Measurements from ENCODE around the gene CCDC122.

The CCDC122 gene

DNA sequence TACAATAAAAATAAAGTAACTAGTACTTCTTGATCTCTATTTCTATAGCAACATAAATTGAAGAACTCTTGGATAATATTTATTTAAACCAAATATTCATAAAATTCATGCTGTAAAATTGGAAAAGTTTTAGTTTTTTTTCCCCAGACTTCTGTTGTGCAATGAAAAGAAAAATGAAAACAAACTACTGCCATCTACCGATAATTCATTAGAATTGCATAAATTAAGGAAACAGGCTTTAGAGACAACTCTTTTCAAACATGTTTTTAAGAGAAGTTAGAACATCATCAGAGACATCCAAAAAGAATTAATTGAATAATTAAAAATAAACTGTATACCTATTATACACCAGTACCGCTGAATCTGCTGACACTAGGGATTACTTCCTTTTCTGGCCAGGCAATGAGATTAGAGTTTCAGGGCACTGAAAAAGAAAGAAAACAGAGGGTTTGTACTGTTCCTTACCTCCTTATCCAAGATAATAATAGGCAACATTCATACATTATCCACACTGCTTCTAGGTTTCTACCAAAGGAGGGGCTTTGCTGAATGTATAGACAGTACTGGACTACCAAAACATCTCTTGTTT is 4.9 kb downstream of the CCDC122 start:
- no peak overlapping the region for H3K9ac ChIP-seq (ENCODE audit: low read depth, low read length)

DNA sequence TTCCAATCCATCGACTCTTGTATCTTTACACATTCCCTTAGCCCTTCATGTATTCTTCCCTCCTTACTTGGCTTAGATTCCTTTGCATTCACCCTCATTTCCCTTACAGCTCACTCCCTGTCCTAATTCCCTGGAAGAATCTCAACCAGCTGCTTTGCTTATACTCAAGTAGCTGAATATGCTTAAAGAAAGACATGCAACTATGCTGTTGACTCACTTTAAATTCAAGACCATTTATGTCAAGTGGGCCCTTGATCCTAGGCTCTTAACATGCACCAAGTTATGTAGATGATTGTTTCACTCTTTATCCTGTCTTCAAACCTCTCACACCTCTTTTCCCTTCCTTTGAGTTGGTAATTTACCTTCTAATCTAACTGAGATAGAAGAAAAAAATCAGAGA is 7.4 kb downstream of the CCDC122 start:
- H3K27me3 ChIP-seq (ENCODE audit: insufficient read depth, low read length), result no peaks in the 10 kb centered on the region
- H3K4me1 ChIP-seq (ENCODE audit: insufficient read depth, low read length), result peaks cover 6% of the 10 kb centered on the region; the same call in 1 of the 2 replicates
- H3K9ac ChIP-seq (ENCODE audit: low read depth, low read length), result no peak overlapping the region
- no peak overlapping the region for H3K4me3 ChIP-seq (ENCODE audit: low read length)
- no peaks in the 10 kb centered on the region for H3K9me3 ChIP-seq (ENCODE audit: insufficient read depth, low read depth, low read length)
- peaks cover 16% of the 10 kb centered on the region; the same call in 1 of the 2 replicates for H3K36me3 ChIP-seq (ENCODE audit: insufficient read depth, low read depth, low read length)
- no peak overlapping the region for H3K27ac ChIP-seq (ENCODE audit: low read length)

More for the DNA sequence above, 4.9 kb downstream of the CCDC122 start:
- H3K27me3 ChIP-seq (ENCODE audit: insufficient read depth, low read length), result no peaks in the 10 kb centered on the region; the same call in 1 of the 2 replicates
- H3K36me3 ChIP-seq (ENCODE audit: insufficient read depth, low read depth, low read length), result peaks cover 7% of the 10 kb centered on the region; the same call in 1 of the 2 replicates
- H3K27ac ChIP-seq (ENCODE audit: low read length), result no peak overlapping the region
- H3K9me3 ChIP-seq (ENCODE audit: insufficient read depth, low read depth, low read length), result no peaks in the 10 kb centered on the region
- H3K4me1 ChIP-seq (ENCODE audit: insufficient read depth, low read length), result peaks cover 18% of the 10 kb centered on the region; the same call in 1 of the 2 replicates
- H3K4me3 ChIP-seq (ENCODE audit: low read length), result no peak overlapping the region

DNA sequence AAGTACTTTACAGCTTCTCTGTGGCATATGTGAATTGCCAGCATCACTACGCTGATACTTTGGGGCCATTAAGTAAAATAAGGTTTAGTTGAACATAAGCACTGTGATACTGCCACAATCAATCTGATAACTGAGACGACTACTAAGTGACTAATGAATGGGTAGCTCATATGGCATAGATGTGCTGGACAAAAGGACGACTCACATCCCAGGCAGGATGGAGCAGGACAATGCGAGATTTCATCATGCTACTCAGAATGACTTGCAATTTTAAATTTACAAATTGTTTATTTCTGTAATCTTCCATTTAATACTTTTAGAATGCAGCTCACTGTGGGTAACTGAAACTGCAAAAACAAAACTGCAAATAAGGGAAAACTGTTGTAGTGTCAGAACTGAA is 13.6 kb downstream of the CCDC122 start:
- H3K4me1 ChIP-seq (ENCODE audit: insufficient read depth, low read length), result no peaks in the 10 kb centered on the region
- H3K9me3 ChIP-seq (ENCODE audit: insufficient read depth, low read depth, low read length), result peaks cover 4% of the 10 kb centered on the region; the same call in 1 of the 2 replicates
- H3K27ac ChIP-seq (ENCODE audit: low read length), result no peak overlapping the region
- H3K9ac ChIP-seq (ENCODE audit: low read depth, low read length), result no peak overlapping the region
- peaks cover 16% of the 10 kb centered on the region; the same call in 1 of the 2 replicates for H3K36me3 ChIP-seq (ENCODE audit: insufficient read depth, low read depth, low read length)
- H3K27me3 ChIP-seq (ENCODE audit: insufficient read depth, low read length), result no peaks in the 10 kb centered on the region
- no peak overlapping the region for H3K4me3 ChIP-seq (ENCODE audit: low read length)

DNA sequence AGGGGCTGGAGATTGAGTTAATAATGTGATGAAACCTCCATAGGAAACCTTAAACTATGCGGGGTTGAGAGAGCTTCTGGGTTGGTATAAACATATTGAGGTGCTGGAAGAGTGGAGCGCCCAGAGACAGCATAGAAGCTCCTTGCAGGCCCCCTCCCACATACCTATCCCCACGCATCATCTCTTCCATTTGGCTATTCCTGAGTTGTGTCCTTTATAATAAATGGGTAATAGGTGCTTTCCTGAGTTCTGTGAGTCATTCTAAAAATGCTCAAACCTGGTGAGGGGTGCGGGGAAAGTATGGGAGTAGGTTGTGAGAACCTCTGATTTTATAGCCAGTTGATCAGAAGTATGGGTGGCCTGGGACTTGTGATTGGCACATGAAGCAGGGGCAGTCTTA is 14.6 kb downstream of the CCDC122 start:
- H3K9me3 ChIP-seq (ENCODE audit: insufficient read depth, low read depth, low read length), result peaks cover 4% of the 10 kb centered on the region; the same call in 1 of the 2 replicates
- no peak overlapping the region for H3K27ac ChIP-seq (ENCODE audit: low read length)
- H3K9ac ChIP-seq (ENCODE audit: low read depth, low read length), result no peak overlapping the region
- no peaks in the 10 kb centered on the region for H3K27me3 ChIP-seq (ENCODE audit: insufficient read depth, low read length)
- H3K4me1 ChIP-seq (ENCODE audit: insufficient read depth, low read length), result no peaks in the 10 kb centered on the region
- H3K36me3 ChIP-seq (ENCODE audit: insufficient read depth, low read depth, low read length), result peaks cover 12% of the 10 kb centered on the region; the same call in 1 of the 2 replicates
- no peak overlapping the region for H3K4me3 ChIP-seq (ENCODE audit: low read length)

DNA sequence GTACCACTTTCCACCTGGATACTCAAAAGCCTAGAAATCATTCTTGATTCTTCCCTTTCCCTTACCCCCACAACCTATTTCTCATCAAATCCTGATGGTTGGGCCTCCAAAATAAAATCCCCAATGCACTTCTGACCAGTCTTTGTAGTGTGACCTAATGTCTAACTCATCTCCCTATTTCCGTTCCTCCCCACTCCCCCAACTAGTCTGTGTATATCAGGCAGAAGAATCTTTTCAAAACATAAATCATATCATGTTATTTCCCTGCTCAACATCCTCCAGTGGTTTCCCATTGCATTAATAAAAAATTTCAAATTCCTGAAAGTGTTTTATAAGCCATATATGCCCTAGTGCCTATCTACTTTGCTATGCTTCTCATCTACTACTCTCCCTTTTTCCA is 17.7 kb downstream of the CCDC122 start:
- peaks cover 4% of the 10 kb centered on the region; the same call in 1 of the 2 replicates for H3K9me3 ChIP-seq (ENCODE audit: insufficient read depth, low read depth, low read length)
- no peak overlapping the region for H3K9ac ChIP-seq (ENCODE audit: low read depth, low read length)
- no peaks in the 10 kb centered on the region for H3K27me3 ChIP-seq (ENCODE audit: insufficient read depth, low read length)
- no peak overlapping the region for H3K4me3 ChIP-seq (ENCODE audit: low read length)
- H3K4me1 ChIP-seq (ENCODE audit: insufficient read depth, low read length), result no peaks in the 10 kb centered on the region
- no peak overlapping the region for H3K27ac ChIP-seq (ENCODE audit: low read length)
- no peaks in the 10 kb centered on the region for H3K36me3 ChIP-seq (ENCODE audit: insufficient read depth, low read depth, low read length)

DNA sequence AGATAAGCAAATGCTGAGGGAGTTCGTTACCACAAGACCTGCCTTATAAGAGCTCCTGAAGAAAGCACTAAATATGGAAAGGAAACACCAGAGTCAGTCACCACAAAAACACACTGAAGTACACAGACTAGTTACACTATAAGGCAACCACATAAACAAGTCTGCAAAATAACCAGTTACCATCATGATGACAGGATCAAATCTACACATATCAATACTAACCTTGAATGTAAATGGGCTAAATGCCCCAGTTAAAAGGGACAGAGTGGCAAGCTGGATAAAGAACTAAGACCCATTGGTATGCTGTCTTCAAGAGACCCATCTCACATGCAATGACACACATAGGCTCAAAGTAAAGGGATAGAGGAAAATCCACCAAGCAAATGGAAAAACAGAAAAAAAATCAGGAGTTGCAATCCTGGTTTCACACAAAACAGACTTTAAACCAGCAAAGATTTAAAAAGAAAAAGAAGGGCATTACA is 26.6 kb downstream of the CCDC122 start:
- Histone ChIP-seq H3K27ac (ENCODE audit: low read length) (no peak overlapping the region), H3K9me3 (ENCODE audit: insufficient read depth, low read depth, low read length) (peaks cover 17% of the 10 kb centered on the region), H3K4me3 (ENCODE audit: low read length) (no peak overlapping the region), H3K9ac (ENCODE audit: low read depth, low read length) (no peak overlapping the region), H3K27me3 (ENCODE audit: insufficient read depth, low read length) (no peaks in the 10 kb centered on the region), H3K4me1 (ENCODE audit: insufficient read depth, low read length) (no peaks in the 10 kb centered on the region), H3K36me3 (ENCODE audit: insufficient read depth, low read depth, low read length) (no peaks in the 10 kb centered on the region)

DNA sequence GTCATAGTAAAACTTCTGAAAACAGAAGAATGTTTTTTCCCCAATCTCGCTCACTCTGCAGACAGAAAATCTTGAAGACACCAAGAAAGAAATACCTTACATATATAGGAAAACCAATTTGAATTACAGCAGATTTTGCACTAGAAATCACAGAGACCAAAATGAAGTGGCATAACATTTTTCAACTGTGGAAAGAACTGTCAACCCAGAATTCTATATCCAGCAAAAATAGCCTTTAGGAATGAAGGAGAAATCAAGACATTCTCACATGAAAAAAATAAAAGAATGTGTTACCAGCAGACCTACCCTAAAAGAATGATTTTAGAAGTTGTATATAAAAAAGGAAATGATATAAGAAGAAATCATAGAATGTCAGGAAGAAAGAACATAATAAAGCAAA is 28.7 kb downstream of the CCDC122 start:
- H3K9me3 ChIP-seq (ENCODE audit: insufficient read depth, low read depth, low read length), result peaks cover 17% of the 10 kb centered on the region
- no peak overlapping the region for H3K27ac ChIP-seq (ENCODE audit: low read length)
- H3K4me1 ChIP-seq (ENCODE audit: insufficient read depth, low read length), result no peaks in the 10 kb centered on the region
- H3K27me3 ChIP-seq (ENCODE audit: insufficient read depth, low read length), result no peaks in the 10 kb centered on the region
- no peak overlapping the region for H3K4me3 ChIP-seq (ENCODE audit: low read length)
- H3K36me3 ChIP-seq (ENCODE audit: insufficient read depth, low read depth, low read length), result no peaks in the 10 kb centered on the region
- H3K9ac ChIP-seq (ENCODE audit: low read depth, low read length), result no peak overlapping the region

DNA sequence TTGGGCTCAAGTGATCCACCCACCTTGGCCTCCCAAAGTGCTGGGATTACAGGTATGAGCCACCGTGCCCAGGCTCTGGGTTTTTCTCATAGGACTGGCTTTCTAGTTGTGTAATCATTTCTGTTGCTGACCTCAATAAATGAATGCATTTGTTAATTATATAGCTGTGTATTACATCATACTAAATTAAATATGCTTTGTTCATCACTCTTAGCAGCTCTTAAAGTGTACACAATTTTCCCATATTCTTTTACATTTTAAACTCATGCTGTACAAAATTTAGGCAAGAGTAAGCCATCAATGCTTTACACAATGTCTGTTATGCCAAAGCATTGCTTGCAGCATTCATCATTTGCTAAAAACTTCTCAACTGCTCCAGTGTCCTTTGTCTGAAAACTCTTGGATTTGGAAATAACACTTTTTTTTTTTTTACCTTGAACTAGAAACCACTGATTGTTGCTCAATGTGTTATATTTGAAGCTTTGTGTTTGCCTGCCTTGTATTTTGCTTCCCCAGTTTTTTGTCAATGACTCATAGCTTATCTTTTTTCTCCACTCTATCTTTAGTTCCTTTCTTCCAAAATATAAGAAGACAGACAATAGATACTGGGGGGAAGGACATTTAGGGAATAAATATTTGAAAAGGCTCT is 31.4 kb downstream of the CCDC122 start:
- Histone ChIP-seq H3K36me3 (ENCODE audit: insufficient read depth, low read depth, low read length) (no peaks in the 10 kb centered on the region), H3K9me3 (ENCODE audit: insufficient read depth, low read depth, low read length) (peaks cover 10% of the 10 kb centered on the region), H3K27ac (ENCODE audit: low read length) (no peak overlapping the region), H3K4me1 (ENCODE audit: insufficient read depth, low read length) (no peaks in the 10 kb centered on the region), H3K27me3 (ENCODE audit: insufficient read depth, low read length) (no peaks in the 10 kb centered on the region), H3K4me3 (ENCODE audit: low read length) (no peak overlapping the region), H3K9ac (ENCODE audit: low read depth, low read length) (no peak overlapping the region)

DNA sequence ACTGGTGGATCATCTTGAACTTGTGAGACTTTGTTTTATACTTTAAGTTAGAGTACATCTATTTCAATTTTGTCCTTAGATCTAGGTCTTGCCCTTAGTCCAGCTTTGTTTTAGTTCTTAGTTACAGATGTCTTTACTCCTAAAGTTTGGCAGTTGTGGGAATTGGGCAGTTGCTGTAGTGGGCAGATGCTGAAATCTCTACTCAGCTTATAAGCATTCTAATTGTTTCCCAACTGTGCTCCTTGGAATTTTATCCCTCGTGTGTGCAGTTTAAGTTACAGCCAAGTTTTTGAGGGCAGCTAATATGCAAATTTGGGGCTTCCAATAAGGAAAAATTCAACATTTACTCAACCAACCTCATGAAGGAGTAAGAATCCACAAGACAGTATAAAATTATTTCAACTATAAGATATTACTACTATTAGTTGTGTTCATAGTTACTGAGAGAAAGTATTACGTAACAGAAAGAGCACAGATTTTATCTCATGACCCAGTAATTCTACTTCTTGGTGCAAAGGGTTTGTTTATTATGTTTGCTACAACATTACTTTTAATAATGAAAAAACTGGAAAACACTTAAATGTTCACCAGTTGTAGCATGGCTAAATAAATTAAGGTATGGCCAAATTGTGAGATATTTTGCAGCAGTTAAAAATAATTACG is 32.9 kb downstream of the CCDC122 start:
- no peak overlapping the region for H3K4me3 ChIP-seq (ENCODE audit: low read length)
- H3K27me3 ChIP-seq (ENCODE audit: insufficient read depth, low read length), result no peaks in the 10 kb centered on the region
- no peaks in the 10 kb centered on the region for H3K4me1 ChIP-seq (ENCODE audit: insufficient read depth, low read length)
- H3K36me3 ChIP-seq (ENCODE audit: insufficient read depth, low read depth, low read length), result no peaks in the 10 kb centered on the region
- no peak overlapping the region for H3K9ac ChIP-seq (ENCODE audit: low read depth, low read length)
- no peak overlapping the region for H3K27ac ChIP-seq (ENCODE audit: low read length)
- H3K9me3 ChIP-seq (ENCODE audit: insufficient read depth, low read depth, low read length), result peaks cover 8% of the 10 kb centered on the region; the same call in 1 of the 2 replicates

DNA sequence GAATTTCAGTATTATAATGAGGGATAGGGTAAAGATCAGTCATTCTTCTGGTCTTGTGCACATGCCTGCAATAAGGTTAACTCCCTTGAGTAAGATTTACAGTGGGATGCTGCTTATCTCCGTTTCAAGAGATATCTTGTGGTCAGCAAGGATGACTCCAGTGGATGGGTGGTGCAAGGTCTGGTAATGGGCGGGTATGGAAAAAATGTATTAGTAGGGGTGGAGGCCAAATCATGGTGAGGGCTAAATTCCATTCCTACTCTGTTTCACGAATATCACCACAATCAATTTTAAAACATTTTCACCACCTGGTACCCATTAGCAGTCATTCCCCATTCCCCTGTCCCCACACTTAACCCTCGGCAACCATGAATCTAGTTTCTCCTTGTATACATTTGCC is 40.6 kb downstream of the CCDC122 start:
- Histone ChIP-seq H3K9me3 (ENCODE audit: insufficient read depth, low read depth, low read length) (no peaks in the 10 kb centered on the region), H3K27me3 (ENCODE audit: insufficient read depth, low read length) (no peaks in the 10 kb centered on the region), H3K4me1 (ENCODE audit: insufficient read depth, low read length) (no peaks in the 10 kb centered on the region), H3K36me3 (ENCODE audit: insufficient read depth, low read depth, low read length) (no peaks in the 10 kb centered on the region), H3K4me3 (ENCODE audit: low read length) (no peak overlapping the region), H3K27ac (ENCODE audit: low read length) (no peak overlapping the region), H3K9ac (ENCODE audit: low read depth, low read length) (no peak overlapping the region)

DNA sequence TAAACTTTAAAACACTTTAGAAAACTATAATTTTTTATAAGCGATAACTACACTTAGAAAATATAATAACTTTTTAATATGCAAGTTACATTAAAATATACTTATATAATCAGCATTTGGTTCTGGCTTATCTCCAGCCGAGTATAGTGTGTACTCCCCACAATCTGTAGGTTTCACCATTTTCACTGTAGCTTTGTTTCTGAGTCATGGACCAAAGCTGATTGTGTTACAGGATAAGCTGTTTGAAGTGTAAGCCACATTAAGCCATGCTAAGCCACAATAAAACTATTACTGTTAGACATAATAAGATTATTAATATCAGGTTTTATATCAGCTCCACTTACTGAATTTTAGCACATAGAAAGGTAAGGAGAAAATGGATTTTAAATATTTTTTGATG is 43.8 kb downstream of the CCDC122 start:
- no peaks in the 10 kb centered on the region for H3K4me1 ChIP-seq (ENCODE audit: insufficient read depth, low read length)
- H3K4me3 ChIP-seq (ENCODE audit: low read length), result no peak overlapping the region
- no peak overlapping the region for H3K27ac ChIP-seq (ENCODE audit: low read length)
- H3K9ac ChIP-seq (ENCODE audit: low read depth, low read length), result no peak overlapping the region
- no peaks in the 10 kb centered on the region for H3K36me3 ChIP-seq (ENCODE audit: insufficient read depth, low read depth, low read length)
- no peaks in the 10 kb centered on the region for H3K27me3 ChIP-seq (ENCODE audit: insufficient read depth, low read length)
- H3K9me3 ChIP-seq (ENCODE audit: insufficient read depth, low read depth, low read length), result no peaks in the 10 kb centered on the region

DNA sequence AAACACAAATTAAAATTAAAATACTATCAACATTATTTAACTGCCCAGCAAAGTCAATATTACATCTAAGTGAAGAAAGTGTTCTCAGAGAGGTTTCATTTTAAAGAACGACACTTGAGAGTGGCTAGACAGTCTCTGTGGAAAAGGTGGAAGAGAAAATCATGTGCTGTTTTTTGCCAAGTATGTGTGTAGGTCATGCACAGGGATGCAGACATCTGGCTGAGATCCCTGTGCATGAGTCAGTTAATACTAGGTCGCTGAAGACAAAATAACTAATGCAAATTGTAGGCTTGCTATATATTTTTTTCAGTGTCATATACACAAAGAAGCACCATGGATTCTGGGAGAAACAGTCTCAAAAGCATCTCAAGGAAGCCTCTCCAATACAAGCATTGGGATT is 48.5 kb downstream of the CCDC122 start:
- Histone ChIP-seq H3K4me3 (ENCODE audit: low read length) (no peak overlapping the region), H3K27me3 (ENCODE audit: insufficient read depth, low read length) (no peaks in the 10 kb centered on the region), H3K9ac (ENCODE audit: low read depth, low read length) (no peak overlapping the region), H3K36me3 (ENCODE audit: insufficient read depth, low read depth, low read length) (no peaks in the 10 kb centered on the region), H3K9me3 (ENCODE audit: insufficient read depth, low read depth, low read length) (no peaks in the 10 kb centered on the region), H3K27ac (ENCODE audit: low read length) (no peak overlapping the region), H3K4me1 (ENCODE audit: insufficient read depth, low read length) (no peaks in the 10 kb centered on the region)
